Stimulated activated CD4-positive, alpha-beta T cell treated with anti-CD3 and anti-CD28 coated beads, TNF-alpha, amount 100 ng/mL, for 24 hours (primary cell): ENCODE data around the gene ARSB.

Experiments
- DNase-seq, 3 experiments: peaks; one replicate each; pipeline ENCODE4 v3.0.0-alpha.2; 2020; ENCODE audit warnings: low read depth in 3 of 3

The ARSB gene

GRCh38 chr5:78837836-78838235 lies 147.3 kb downstream of the ARSB start:
- DNase-seq = no peak

DNA sequence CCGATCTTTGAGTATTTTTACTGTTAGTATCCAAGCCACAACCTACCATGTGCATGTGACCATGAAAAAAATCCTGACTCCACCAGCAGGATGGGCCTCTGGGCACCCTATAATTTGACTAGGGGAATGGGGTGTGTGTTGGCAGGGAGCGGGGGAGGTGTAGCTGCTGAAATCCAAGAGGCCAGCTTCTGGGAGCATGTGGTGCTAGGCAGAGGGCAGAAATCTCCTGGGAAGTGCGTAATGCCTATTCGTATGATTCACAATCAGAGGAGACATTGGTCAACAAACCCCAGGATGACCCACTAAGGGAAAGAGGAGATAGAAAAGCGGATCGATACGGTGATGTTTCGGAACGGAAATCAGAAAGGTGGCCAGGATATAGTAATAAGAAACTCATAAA lies 149.9 kb downstream of the ARSB start:
- no peak for DNase-seq

GRCh38 chr5:78833284-78833683 lies 151.8 kb downstream of the ARSB start:
- no peak for DNase-seq

DNA sequence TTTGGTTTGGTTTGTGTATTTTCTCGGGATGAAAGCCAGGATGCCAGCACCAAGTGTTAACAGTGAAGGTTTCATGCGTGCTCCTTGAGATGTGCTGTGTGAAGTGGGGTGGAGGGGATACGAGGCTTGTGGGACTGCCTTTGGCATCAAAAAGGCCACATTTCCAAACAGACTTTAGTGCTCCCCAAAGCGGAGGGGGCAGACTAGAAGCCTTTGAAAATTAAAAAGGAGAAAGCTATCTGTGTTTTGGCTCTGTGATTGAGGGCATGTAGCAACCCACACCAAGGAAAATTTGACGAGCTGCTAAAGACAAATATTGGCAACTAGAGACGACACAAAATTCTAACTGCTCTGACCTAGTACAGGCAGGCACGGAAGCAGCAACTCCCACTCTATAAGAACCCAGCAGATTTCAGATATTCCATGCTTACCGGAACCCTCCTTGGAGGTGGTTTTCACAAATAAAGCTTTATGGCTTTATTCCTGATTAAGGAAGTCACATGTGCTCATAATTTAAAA lies 154.5 kb downstream of the ARSB start:
- DNase-seq = no peak

DNA sequence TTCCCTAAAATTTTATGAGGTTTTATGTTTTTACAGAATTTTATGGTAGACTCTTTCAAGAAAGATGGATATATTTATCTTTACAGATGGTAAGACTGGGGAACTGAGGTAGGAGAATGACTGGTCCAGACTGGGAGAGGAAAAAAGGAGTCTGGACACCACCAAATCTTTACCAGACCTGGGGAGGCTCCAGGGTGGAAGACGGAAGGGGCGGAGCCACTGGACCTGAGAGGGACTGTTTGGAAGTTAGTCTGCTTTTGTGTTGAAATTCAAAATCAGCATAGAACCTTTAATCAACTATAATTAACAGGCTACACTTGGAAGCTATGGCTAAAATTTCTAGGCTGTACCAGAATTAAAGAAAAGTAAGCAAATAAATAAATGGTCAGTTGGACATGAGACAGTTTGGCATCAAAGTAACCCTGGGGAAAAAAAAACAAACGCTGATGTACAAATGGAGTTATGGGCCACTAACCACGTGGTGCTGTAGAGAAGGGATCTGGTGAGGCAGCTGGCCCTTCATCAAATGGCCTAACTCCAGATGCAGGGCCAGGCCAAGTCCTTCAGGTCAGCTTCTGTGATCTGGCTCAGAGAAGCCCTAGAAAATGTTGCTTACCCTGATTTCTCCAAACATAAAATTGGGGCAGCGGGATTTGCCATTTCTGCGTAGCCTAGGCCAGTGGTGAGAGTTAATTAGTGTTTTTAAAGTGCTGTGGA lies 155.1 kb downstream of the ARSB start:
- DNase-seq = no peak

GRCh38 chr5:78827725-78828124 lies 157.4 kb downstream of the ARSB start:
- no peak for DNase-seq

DNA sequence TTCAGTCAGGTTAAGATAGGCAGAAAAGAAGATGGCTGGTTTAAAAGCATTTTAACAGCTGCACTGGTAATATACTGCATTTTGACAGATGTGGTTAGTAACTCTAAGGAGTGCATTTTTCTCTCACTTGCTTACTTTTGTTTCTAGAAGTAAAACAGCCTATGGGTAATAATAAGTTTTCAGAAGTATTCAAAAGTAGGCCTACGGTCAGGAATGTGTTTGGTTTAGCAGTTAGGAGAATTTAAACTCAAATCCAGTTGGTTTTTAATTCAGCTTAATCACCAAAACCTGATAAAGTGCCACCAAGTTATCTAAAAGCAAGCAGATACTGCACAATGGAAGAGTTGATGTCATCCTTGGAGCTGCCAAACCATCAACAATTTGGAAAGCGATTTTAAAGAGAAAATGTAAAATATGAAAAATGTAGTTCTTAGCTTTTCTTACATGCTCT lies 160.3 kb downstream of the ARSB start:
- no peak for DNase-seq

DNA sequence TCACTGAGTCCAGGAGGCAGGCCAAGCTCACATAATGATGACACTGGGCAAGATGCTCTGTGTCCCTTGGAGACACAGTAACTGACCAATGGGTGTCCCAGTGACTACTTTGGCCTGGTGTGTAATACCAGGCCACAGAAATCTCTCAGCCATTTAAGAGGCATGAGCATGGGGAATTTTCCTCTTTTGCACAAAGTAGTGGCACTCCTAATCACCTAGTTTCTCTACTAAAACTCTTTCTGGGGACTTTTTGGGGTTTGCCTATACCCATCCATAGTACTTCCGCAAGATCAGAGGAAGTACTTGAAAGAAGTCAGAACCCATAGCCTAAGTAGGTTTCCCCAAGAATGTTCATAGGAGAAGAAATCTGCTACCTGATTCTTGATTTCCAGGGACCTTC lies 161.9 kb downstream of the ARSB start:
- DNase-seq = no peak

DNA sequence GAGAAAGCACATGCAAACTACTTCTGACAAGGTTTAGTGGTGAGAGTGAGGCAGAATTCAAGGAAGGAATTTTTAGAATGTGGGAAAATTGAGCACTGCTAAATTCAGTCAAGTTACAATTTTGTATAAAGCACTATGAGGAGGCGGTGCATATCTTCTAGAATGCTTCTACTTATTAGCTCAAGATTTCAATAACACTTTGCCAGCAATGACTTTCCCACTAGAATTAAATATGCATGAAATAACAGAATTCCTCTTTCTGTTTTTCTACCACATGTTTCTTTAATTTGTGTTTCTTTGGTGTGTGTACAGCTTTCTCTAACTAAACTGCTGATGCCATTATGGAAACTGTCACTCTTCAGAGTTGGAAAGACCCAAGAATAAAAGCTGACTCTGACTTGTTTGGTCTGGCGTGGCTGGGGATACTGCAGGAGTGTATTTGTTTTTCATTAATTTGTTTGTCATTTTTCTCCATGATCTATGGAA lies 163.5 kb downstream of the ARSB start:
- no peak for DNase-seq

DNA sequence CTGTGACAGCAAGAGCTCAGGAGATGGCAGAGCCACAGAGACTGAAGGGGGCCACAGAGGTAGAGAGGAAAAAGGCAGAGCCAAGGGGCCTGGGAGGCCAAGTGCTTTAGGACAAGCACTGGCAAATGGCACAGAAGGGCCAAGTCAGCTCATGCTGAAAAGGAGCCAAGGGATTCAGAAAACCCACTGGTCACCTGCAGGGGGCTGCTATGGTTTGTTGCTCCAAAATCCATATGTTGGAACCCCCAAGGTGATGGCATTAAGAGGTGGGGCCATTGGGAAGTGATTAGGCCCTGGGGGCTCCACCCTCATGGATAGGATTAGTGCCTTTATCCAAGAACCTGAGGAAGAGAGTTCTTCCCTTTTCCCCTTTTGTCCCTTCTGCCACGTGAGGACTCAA lies 165.4 kb downstream of the ARSB start:
- DNase-seq = no peak

DNA sequence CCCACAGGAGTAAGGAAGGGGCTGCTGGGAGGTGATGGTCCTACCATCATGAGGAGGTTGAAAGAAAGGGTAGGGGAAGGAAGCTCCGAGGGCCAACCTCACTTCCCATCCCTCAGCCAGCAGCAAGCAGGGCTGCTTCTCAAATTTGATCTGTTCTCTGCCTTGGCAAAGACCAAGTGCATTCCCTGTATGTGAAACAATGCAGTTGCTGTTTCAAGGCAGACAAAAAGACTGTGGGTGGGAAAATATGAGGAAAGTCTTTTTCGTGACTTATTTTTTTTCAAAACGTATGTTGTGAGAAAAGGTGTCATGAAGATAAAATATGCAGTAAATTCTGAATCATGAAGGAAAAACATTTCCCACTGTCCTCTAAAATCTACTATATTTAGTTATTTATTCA lies 165.9 kb downstream of the ARSB start:
- DNase-seq = no peak

DNA sequence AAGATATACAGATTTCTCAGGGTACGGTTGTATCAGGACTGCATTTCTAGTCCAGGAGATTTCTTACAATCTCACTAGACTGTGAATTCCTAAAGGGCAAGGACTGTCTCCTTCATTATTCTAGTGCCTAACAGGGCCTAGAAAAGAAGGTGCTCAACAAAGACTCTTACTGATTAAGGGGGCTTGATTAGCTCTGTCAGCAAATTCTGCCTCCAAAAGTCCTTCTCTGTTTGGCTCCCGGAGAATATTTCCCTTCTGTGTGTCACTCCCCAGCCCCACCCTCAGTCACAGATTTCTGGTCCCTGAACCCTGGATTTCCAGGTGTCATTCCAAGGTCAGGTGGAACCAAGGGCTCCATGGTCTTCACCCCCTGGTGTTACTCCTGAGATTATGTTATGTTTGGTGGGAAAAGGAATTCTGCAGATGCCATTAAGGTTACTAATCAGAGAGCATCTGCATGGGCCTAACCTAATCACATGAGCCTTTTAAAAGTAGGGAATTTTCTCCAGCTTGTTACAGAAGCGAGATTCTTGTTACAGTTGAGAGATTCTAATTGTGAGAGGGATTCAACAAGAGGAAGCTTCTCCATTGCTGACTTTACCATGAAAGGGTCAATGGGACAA lies 168.9 kb downstream of the ARSB start:
- DNase-seq = no peak

DNA sequence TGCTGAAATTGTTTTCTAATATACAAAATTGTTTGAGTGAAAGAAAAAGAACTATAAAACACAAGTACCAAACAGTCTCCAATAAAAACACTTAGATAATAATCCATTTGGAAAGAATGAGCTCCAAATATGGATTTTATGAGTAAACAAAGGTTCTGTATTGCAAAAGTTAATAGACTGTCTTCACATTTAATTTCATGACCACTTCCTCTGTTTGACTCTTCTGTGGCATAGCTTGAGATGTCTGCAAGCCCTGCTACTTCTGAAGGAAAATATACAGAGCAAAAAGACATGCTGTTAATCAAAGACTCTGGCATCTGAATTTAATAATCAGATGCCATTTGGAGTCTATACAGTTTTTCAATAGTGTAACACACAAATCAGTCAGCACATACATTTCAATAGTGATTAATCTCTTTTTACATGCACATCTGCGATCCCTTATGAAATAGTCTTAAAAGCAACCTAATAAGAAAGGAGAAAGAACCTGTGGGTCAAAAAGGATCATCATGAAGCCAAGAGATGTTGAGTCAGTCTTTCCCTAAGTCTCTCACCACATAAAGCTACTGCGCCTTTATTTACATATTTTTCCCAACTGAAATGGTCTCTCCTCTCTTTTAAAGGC lies 171.1 kb downstream of the ARSB start:
- DNase-seq = no peak

DNA sequence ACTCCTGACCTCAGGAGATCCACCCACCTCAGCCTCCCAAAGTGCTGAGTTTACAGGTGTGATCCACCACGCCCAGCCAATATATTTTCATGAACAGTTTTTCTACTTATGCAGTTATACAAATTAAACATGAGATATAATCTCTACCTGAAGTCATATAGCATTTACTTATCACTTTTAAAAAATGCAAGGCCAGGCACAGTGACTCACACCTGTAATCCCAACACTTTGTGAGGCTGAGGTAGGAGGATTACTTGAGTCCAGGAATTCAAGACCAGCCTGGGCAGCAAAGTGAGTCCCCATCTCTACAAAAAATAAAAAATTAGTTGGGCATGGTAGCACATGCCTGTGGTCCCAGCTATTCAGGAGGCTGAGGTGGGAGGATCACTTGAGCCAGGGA lies 171.8 kb downstream of the ARSB start:
- DNase-seq = no peak

DNA sequence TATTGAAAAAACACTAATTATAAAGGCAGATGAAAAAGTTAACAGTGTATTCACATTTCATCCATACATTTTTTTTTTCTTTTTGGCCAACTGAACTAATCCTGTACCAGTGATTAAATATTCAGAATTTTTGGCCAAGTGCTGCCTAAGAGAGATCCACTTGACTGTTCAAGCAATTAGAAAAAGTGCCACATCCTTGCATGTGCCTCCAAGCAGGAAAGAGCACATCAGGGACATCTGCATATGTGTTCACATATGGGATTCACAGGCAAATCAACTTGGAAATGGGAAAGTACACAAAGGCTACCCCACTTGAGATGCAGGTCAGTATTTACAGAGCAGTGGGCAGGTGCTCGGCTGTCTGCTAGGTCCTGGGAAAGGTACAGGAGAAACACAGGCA lies 173.2 kb downstream of the ARSB start:
- no peak for DNase-seq

DNA sequence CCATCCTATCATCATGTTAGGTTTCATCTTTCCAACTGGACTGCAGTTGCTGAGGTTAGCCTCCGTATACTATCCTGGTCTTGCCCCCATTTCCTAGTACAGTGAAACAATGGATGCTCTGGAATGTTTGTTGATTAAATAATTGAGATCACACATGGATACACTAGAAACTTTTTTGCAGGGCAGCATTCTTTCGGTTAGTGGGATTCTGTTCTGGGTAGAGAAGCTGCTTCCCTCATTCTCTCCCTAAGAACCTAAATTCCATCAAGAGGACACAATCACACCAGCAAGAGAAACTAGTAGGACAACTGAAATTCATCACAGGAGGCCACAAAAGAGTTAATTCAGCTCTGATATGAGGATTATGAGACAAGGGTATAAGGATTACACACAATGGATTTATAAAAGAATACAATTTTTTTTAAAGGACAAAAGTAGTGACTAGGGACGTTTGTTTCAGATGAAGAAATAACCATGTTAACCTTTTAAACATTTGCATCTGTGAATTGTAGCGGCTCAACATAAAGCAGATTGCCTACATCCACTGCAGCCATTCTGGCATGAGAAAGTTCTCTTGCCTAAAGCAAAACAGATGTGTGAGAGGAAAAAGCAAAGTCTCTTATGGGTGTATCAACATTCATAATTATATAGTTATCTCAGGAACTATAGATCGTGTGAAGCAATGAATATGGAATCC lies 173.8 kb downstream of the ARSB start:
- no peak for DNase-seq

DNA sequence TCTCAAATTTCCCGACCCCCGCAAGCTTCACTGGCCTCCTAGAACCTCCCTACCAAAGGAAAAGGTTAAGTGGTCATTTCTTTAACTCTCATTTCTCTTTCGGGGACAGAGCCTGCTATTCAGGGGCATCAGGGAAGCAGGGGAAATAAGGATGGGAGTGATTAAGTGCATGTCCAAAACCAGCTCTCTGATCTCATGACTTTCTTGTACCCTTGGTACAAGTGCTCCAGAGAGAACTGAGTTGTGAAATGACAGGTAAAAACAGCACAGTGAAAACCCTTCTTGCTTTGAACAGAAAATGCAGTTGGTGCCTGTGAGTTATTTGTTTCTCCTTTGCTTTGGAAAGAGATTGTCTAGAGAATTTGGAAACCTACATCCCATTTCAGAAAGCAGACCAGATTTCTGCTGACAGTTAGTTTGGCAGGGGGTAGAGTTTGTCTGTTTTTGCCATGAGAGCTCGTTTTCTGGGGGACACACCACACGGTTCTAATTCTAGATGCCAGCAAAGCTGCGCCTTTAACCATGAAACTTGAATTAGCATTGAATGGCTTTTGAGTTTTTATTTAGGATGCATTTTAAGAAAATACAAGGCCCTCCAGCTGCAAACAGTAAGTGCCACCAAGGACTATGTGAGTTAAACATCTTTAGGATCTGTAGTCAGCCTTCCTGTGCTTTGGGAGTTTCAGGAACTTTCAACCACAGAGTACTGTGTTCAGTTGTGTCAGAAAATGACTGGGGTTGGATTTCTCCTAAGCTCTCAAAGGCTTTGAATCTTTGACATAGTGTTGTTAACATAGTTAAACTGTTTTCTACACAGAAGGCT lies 174.8 kb downstream of the ARSB start:
- no peak for DNase-seq

DNA sequence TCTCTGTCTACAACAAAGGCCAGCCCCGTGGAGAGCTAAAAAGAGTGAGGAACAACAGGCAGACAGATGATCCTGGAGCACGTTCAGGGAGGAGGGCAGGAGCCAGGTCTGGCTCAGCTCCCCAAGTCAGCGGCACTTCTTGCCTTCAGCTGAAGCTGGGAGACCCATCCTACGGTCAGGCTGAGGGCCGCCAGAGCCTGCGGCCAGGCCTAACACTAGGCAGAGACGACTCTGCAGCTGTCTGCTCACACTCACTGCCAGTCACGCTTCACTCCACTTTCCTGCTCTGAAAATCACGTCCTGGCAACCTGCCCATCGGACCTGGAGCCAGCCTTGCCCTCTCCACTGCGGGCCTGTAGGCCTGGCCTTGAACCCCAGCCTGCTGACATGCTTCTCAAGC lies 175.7 kb downstream of the ARSB start:
- DNase-seq = no peak

DNA sequence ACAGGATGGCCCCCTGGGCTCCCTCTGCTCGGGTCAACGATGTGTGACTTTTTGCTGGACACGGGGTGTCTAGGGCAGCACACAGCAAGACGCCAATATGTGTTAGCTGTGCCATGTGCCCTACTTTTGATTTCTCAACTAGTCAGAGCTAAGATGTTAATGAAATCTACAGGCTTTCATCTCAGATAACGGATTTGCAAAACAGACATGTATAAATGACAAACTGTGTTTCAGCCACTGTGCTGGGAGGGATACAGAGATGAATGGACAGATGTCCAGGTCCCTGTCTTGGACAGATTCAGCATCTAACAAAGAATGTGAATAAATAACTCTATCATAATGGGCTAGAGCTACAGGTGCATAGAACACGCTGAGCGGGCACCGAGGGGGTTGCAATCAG lies 176.3 kb downstream of the ARSB start:
- no peak for DNase-seq

DNA sequence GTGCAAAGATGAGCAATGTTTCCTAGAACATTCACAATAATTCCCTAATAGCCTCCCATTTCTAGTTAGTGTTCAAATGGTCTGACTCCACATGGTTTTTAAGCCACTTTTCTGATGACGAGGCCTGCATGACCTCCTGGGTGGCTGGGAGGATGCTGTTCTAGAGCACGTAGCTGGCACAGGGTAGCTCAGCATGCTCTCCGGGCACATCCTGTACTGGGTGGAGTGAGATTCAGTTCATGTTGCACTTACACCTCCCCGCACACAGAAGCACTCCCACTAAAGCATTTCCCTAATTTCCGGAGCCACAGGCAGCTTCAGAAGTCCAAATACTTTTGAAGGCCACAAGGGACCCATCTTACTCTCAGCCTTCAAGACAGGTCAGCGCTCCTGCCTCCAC lies 176.7 kb downstream of the ARSB start:
- DNase-seq = no peak

DNA sequence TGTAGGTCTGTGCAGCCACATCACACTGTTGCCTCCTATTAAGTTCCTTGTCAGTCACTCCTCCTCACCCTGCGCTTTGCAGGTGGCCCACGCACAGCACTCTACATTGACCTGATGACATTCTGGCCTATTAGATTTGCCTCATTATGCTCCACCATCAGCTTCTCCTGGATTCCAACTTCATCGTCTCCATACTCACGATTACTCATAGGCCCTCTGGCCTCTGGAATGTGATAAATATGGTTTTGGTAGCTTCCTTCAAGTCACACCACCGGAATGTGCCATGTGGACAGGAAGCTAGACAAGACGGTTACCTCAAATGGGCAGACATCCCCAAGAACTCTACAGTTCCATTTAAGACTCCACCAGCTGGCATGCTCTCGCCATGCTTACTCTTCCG lies 178.6 kb downstream of the ARSB start:
- no peak for DNase-seq
